Measurements from ENCODE around the gene STK32C. TPM values are rescaled to one million over a fixed set of nuclear protein-coding genes. Genes with fewer than 3 reads are reported as not detected.

The STK32C gene
- total RNA-seq, 1 donor from 2014 or later = 13.8 TPM

- POLR2A ChIA-PET = interaction anchor here (0.7 kb wide), 1 partner anchor 62 kb away, joined by 5 read pairs; no protein-coding TSS in a partner anchor
- no peaks in the 10 kb centered on the region for H3K9me3 Mint-ChIP-seq
- intact Hi-C loops (cut with micrococcal nuclease) = no loop called here
- TF ChIP-seq CTCF (IDR thresholded peaks at IDR 0.05) = no peak
- no peak overlapping the region for H3K4me3 Mint-ChIP-seq
- no peaks in the 10 kb centered on the region for H3K27me3 Mint-ChIP-seq
- H3K36me3 Mint-ChIP-seq (ENCODE audit: low read depth) = no peaks in the 10 kb centered on the region
- no peak for DNase-seq
- H3K27ac Mint-ChIP-seq = no peak overlapping the region
- H3K4me1 Mint-ChIP-seq = peaks cover 33% of the 10 kb centered on the region
- no peak for ATAC-seq (ENCODE audit: low read depth)
- CTCF ChIA-PET = no interaction called here
Observed at GRCh38 chr10:132229096-132229495, 78.7 kb downstream of the STK32C start.

DNA sequence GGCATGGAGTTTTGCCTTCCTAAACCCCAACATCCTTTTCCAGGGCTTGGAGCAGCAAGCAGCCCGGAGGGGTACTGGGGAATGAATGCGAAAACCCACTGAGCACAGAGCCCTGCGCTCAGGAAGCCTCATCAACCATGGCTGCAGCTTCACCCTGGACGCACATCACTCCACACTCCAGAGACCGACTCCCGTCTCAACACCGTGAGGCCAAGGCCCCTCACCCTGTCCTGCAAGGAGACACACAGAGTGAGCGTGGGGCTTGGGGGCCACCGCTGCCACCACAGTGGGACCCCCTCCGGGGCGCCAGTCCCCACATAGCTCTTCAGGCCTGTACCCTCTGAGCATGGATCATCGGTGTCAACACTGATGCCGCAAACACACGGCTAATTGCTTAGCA, 79.1 kb downstream of the STK32C start:
- no peak overlapping the region for H3K4me3 Mint-ChIP-seq
- no peak for ATAC-seq (ENCODE audit: low read depth)
- H3K27ac Mint-ChIP-seq = no peak overlapping the region
- H3K27me3 Mint-ChIP-seq = no peaks in the 10 kb centered on the region
- intact Hi-C loops (cut with micrococcal nuclease) = no loop called here
- TF ChIP-seq CTCF (IDR thresholded peaks at IDR 0.05) = no peak
- H3K9me3 Mint-ChIP-seq = no peaks in the 10 kb centered on the region
- no peak for DNase-seq
- H3K36me3 Mint-ChIP-seq (ENCODE audit: low read depth) = no peaks in the 10 kb centered on the region
- POLR2A ChIA-PET = no interaction called here
- CTCF ChIA-PET = no interaction called here
- H3K4me1 Mint-ChIP-seq = peaks cover 34% of the 10 kb centered on the region

GRCh38 chr10:132227851-132228390, 79.8 kb downstream of the STK32C start:
- no peak for ATAC-seq (ENCODE audit: low read depth)
- H3K9me3 Mint-ChIP-seq = no peaks in the 10 kb centered on the region
- TF ChIP-seq CTCF (IDR thresholded peaks at IDR 0.05) = no peak

GRCh38 chr10:132226586-132227405, 81.0 kb downstream of the STK32C start:
- DNase-seq (no peak), ATAC-seq (ENCODE audit: low read depth) (no peak)
- Mint-ChIP-seq H3K27me3 (no peaks in the 10 kb centered on the region), H3K27ac (no peak overlapping the region), H3K9me3 (no peaks in the 10 kb centered on the region), H3K4me1 (peaks cover 21% of the 10 kb centered on the region), H3K36me3 (ENCODE audit: low read depth) (no peaks in the 10 kb centered on the region), H3K4me3 (no peak overlapping the region)
- intact Hi-C loops (cut with micrococcal nuclease) = no loop called here
- CTCF ChIA-PET = interaction anchor here (0.9 kb wide), 1 partner anchor 228 kb away, joined by 3 read pairs; no protein-coding TSS in a partner anchor
- TF ChIP-seq CTCF (IDR thresholded peaks at IDR 0.05) = no peak
- POLR2A ChIA-PET = interaction anchor here (0.6 kb wide), 1 partner anchor 195 kb away, joined by 4 read pairs; no protein-coding TSS in a partner anchor

More at GRCh38 chr10:132227851-132228390, 79.8 kb downstream of the STK32C start:
- CTCF ChIA-PET = no interaction called here
- intact Hi-C loops (cut with micrococcal nuclease) = no loop called here
- no peak for DNase-seq
- POLR2A ChIA-PET = no interaction called here
- Mint-ChIP-seq H3K27ac (no peak overlapping the region), H3K4me1 (peaks cover 32% of the 10 kb centered on the region), H3K36me3 (ENCODE audit: low read depth) (no peaks in the 10 kb centered on the region), H3K4me3 (no peak overlapping the region), H3K27me3 (no peaks in the 10 kb centered on the region)

- no peak for TF ChIP-seq CTCF (IDR thresholded peaks at IDR 0.05)
- Mint-ChIP-seq H3K4me3 (no peak overlapping the region), H3K36me3 (ENCODE audit: low read depth) (no peaks in the 10 kb centered on the region), H3K4me1 (peaks cover 13% of the 10 kb centered on the region), H3K27ac (no peak overlapping the region), H3K27me3 (no peaks in the 10 kb centered on the region), H3K9me3 (no peaks in the 10 kb centered on the region)
- no peak for ATAC-seq (ENCODE audit: low read depth)
- DNase-seq = no peak
- intact Hi-C loops (cut with micrococcal nuclease) = no loop called here
- ChIA-PET POLR2A (no interaction called here), CTCF (interaction anchor here (0.9 kb wide), 1 partner anchor 229 kb away, joined by 3 read pairs; no protein-coding TSS in a partner anchor)
Observed at GRCh38 chr10:132225849-132226205, 81.9 kb downstream of the STK32C start.
